ENCODE data around the gene ACP1.

The ACP1 gene

GRCh38 chr2:282371-283263, 17.9 kb downstream of the ACP1 start:
- DNase-seq = no peak

GRCh38 chr2:283996-284794, 19.4 kb downstream of the ACP1 start:
- DNase-seq = no peak

GRCh38 chr2:284896-285492, 20.2 kb downstream of the ACP1 start:
- DNase-seq = no peak

GRCh38 chr2:285531-285930, 20.8 kb downstream of the ACP1 start:
- no peak for DNase-seq

GRCh38 chr2:286035-286434, 21.3 kb downstream of the ACP1 start:
- no peak for DNase-seq

- no peak for DNase-seq
Measured at GRCh38 chr2:286774-287392, 22.1 kb downstream of the ACP1 start.

GRCh38 chr2:287471-287885, 22.7 kb downstream of the ACP1 start:
- DNase-seq = no peak

GRCh38 chr2:287911-288757, 23.4 kb downstream of the ACP1 start, which contains the start of gene ALKAL2:
Gene ALKAL2 (minus strand): TSS chr2:288091. CDS start chr2:287835, 256 bp downstream.
- no peak for DNase-seq

GRCh38 chr2:288758-289361, 24.1 kb downstream of the ACP1 start:
- DNase-seq = no peak

- no peak for DNase-seq
Measured at GRCh38 chr2:289362-290089, 24.8 kb downstream of the ACP1 start.

GRCh38 chr2:290090-290722, 25.5 kb downstream of the ACP1 start:
- DNase-seq = no peak

- DNase-seq = no peak
Measured at GRCh38 chr2:295090-295489, 30.3 kb downstream of the ACP1 start.

GRCh38 chr2:296354-296753, 31.6 kb downstream of the ACP1 start:
- no peak for DNase-seq

GRCh38 chr2:305366-305765, 40.6 kb downstream of the ACP1 start:
- DNase-seq = no peak

GRCh38 chr2:309148-309953, 44.6 kb downstream of the ACP1 start:
- no peak for DNase-seq

- DNase-seq = no peak
Measured at GRCh38 chr2:309954-310510, 45.3 kb downstream of the ACP1 start.

- DNase-seq = no peak
Measured at GRCh38 chr2:310994-311393, 46.2 kb downstream of the ACP1 start.

GRCh38 chr2:313991-314390, 49.2 kb downstream of the ACP1 start:
- no peak for DNase-seq

Measured in SHP77 treated with DMSO at 0.1 percent for 48 hours (cell line).